GM15510 (cell line): Measurements from ENCODE around the gene RAB3B.

Experiments used
- POLR2A ChIP-seq: IDR thresholded peaks from 3 replicates; pipeline ENCODE4 v1.6.1; 2011; ENCODE audit warnings: borderline replicate concordance; ENCODE audit not compliant: insufficient read length; ENCODE audit errors: extremely low read depth

Gene RAB3B

DNA sequence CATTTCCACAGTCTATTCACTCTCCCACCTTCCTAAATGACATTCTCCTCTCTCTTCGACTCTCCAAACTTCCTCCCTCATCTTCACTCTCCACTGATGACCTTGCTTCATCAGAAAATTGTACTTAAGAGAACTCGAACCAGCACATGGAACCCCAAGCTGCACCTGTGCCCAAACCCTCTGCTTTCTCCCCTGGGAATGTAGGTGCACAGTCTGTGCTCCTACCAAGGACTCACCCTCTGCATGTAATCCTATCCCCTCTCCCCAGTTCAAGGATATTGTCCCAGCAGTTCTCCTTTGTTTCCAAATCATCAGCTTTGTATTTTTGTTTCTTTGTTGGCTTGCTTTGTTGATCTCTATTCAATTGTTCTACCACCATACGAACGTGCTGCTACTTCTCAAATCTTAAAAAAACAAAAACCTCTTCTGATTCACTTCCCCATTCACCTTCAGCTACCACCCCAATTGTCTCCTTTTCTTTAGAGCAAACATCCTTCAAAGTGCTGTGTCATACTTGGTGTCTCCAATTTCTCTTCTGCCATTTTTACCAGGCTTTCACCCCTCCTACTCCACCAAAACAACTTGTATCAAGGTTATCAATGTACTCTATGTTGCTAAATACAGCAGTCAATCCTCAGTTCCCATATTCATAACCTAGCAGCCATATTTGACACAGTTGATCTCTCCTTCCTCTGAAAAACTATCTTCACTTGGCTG lies 26.8 kb downstream of the RAB3B start:
- no peak for TF ChIP-seq POLR2A

DNA sequence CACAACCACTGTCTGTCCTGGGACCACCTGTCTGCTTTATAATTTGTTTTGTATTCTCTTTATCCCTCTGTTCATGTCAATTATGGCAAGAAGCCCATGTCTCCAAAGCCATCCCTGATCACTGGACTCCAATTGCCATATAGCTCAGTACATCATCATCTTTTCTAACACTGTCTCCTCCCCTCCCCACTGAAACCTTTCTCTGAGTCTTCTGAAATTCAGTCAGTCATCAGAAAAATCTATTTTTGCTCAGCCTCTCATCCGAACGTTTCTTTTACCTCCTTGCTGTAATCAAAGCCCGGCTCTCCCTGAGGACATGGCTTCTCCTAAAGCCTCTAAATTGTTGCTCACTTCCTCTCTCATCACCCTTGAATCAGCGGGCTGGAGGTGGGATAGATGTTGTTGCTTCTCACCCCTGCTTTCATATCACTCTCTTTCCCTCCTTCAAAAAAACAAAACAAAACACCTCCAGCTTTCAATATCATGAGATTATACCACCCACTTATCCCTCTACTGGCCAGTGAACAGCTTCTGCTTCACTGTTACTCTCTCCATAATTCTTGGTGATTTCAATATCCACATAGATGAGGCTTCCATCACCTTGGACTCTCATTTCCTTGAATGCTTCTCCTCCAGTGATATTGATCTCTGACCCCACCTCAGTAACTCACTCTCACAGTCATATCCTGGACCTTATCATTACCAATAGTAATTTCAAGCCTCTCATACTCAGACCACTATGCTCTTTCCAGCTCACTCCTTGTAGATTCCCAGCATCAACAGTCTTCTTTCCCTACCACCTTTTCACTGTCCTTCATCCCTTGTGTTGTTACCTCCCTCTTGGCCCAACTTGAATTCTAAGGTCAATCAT lies 27.8 kb downstream of the RAB3B start:
- no peak for TF ChIP-seq POLR2A

DNA sequence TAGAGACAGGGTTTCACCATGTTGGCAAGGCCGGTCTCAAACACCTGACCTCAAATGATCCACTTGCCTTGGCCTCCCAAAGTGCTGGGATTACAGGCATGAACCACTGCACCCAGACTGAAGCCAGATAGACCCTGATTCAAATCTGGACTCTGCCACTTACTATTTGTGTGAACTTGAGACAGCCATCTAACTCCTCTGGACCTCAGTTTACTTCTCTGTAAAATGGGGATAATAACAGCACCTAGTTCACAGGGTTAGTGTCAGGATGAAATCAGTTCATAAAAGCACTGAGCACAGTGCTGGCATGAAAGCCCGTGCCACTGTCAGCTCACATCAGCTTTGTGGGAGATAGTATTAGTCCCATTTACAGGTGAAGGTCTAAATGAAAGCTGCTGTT lies 28.5 kb downstream of the RAB3B start:
- TF ChIP-seq POLR2A = no peak

DNA sequence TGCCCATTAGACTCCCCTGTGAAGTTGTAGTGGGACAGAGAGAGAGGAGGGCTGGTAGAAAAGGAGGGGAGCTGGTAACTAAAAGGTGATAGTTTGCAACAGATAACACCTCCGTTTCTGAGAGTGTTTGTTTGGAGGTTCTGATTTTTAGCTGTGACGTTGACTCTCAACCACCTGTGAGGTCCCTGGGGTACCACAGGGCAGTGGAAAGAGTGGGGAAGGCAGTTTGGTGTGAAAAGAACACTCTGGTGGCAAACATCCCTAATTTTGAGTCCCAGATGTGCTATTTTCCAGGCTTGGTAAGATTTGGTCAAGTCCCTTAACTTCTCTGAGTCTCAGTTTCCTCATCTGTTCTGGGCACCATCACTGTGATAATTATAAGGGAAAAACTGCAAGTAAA lies 29.3 kb downstream of the RAB3B start:
- TF ChIP-seq POLR2A = no peak

DNA sequence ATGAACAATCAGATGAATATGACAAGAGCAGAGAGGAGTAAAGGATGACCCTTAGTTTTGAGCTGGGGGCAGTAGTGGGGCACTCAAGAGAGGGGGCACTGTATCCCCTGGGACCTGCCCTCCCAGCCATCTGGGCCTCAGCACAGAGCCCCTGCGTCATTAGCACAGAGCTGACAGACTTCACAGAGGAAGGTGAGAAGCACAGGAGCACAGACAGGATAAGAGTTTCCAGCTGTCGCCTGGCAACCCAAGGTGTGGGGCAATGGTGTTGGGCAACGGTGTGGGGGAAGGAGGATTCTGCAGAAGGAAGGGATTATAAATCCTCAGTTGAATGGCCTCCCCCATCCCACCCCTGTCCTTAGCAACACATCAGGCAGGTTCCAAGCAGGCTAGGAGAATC lies 30.2 kb downstream of the RAB3B start:
- no peak for TF ChIP-seq POLR2A

DNA sequence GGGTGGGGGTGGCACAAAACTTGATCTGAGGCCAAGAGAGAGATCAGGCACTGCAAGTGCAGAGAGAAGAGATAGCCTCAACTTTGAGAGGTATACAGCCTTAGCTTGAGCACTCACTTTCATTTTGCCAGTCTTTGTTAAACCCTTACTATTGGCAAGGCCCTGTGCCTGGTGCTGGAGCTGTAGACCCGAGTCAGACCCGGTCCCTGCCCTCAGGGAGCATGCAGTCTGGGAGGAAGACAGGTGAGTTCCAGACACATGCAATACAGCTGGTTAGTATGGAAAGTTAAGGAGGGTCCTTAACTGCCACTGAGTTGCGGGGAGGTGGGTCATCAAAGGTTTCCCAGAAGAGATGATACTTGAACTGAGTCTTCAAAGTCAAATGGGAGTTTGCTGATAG lies 31.7 kb downstream of the RAB3B start:
- no peak for TF ChIP-seq POLR2A

DNA sequence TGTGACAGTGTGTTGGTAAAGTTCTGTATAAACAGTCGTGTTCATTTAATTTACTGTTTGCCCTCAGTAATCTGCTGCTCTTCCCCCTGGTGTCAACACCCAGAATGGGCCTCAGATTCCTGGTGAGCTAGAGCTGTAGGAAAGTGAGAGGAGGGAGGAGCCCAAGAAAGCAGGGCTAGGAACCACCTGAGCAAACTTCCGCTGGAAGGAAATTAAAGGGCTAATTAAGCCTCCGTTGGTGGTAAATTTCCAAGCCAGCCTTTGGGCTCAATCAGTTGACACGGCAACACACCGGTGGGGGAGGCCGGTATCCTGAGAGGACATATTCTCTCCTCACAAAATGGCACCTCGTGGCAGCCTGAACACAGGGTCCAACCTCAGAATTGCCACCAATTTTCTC lies 32.9 kb downstream of the RAB3B start:
- no peak for TF ChIP-seq POLR2A

DNA sequence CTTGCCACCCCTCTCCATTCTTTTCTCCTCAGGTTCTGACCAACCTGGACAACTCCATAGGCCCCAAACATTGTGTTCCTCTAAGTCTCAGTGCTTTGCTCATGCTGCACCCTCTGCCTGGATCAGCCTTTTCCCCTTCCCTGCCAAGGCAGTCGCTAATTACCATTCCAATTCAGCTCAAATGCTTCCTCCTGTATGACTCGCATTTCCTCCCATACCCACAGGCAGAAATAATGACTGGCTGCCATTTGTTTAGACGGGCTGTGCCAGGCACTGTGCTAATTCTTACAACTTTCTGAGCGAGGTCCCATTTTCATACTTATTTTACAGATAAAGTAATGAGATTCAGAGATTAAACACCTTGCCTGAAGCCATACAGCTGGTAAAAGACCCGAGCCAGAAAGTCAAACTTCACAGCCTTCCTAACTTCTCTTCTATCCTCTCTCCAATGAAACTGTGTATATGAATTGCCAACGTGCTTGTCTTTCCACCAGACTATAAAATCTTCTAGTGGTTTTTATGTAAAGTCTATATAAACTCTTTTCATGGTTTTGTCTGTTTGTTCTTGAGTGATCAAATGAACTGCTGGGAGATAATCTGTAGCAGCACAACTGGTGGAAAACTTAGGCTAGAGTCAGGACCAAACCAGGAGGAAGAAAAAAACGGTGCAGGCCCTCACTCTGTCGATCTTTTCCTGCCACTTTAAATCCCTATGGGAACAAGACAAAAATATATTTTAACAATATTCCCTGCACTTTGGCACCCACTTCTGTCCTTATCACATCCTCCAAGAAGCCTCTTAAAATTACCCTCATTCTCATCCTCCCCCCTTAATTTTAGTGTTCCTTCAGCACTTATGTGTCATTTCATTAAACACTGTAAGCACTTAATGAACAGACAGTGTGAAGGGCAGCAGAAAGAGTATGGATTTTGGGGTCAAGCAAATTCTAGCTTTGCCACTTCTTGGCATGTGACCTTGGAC lies 33.7 kb downstream of the RAB3B start:
- no peak for TF ChIP-seq POLR2A

DNA sequence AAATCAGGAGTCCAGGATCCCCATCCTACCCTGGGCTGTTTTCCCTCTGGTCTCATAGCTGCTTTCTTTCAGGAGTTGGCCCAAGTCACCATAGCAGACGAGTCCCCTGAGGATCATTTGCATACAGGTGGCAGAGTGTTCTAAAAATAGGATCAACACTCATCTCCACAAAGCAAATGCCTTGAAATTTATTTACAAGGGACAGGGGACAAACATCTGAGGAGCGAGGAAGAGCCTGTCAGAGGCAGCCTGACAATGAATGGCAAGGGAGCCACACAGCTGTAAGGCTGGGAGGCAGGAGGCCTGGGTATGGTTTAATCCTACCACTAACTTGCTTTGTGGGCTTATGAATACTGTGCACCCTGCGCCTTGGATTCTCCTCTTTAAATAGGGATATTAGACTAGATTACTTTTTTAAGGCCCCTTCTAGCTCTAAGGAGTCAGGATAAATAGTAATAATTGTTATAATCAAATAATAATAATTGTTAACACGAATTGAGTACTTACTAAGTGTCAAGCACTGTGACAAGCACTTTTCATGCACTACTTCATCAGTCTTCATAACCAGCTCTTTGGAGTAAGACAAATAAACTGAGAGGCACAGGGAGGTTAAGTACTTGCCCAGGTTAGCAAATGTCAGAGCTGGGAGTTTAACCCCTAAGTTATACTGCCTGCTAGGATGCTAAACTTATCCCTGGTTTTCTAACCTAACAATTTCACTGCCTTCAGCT lies 34.5 kb downstream of the RAB3B start:
- TF ChIP-seq POLR2A = no peak

DNA sequence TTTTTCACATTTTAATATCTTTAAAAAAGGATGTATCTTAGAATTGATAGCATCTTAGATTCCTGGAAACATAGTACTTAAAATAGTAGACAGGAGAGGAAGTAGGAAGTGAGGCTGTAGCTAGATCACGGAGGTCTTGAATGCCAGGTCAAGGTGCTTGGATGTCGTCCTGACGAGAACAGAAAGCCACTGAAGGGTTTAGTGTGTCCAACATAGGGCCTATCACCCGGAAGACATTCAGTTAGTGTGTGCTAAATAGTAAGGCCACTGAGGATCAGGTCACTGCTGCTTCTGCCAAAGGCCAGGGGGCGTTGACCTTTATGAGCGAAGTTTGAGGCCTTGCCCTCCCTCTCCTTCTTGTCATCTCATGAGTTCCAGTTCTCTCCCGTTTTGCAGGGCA lies 35.7 kb downstream of the RAB3B start:
- TF ChIP-seq POLR2A = no peak

DNA sequence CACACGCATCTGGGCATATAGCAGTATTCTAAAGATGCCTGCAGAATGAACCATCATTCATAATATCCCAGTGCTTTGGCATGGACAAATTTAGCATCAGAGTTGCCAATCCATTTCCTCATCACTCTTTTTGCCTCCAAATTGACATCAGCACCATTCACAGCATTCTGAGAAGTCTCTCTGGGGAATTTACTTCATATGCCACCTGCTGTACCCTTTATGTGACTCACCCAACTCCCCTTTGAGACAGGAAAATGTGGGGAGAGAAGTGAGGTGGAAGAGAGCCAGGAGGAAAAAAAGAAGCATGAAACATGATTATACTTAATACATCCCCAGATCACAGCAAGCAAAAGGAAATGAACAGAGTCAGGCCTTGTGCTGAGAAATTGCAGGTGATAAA lies 37.4 kb downstream of the RAB3B start:
- no peak for TF ChIP-seq POLR2A

DNA sequence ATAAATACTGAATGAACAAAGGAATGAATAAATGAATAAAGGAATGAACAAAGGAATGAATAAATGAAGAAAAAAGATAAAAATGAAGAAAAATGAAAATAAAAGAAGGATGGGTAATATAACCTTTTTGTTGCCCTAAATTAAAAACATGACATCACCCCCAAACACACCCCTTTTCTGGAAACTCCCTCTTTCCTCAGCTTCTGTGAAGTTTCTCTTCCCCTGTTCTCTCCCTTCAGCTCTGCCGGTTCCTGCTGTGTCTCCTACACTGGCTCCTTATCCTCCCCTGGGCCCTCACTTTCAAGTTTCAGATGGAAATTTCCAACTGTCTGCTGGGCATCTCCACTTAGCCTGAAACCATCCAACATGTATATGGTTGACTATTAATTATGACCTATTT lies 37.9 kb downstream of the RAB3B start:
- TF ChIP-seq POLR2A = no peak

DNA sequence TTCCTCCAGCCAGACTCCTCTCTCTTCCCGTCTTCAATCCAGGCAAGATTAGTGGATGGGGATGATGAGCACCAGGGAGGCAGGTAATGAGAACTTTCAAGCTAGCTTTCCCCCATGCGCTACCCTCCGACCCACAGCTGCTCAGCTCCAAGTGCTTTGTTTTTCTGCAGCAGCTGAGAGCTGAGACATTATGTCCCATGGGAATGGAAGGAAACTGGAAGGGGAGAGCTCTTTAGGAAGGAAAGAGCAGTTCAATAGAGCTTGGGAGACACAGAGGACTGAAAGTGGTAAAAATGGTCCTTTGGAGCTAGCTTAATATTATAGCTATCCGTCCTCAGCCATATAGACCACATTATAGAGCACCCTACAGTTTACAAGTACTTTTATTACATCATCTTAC lies 39.8 kb downstream of the RAB3B start:
- TF ChIP-seq POLR2A = no peak

DNA sequence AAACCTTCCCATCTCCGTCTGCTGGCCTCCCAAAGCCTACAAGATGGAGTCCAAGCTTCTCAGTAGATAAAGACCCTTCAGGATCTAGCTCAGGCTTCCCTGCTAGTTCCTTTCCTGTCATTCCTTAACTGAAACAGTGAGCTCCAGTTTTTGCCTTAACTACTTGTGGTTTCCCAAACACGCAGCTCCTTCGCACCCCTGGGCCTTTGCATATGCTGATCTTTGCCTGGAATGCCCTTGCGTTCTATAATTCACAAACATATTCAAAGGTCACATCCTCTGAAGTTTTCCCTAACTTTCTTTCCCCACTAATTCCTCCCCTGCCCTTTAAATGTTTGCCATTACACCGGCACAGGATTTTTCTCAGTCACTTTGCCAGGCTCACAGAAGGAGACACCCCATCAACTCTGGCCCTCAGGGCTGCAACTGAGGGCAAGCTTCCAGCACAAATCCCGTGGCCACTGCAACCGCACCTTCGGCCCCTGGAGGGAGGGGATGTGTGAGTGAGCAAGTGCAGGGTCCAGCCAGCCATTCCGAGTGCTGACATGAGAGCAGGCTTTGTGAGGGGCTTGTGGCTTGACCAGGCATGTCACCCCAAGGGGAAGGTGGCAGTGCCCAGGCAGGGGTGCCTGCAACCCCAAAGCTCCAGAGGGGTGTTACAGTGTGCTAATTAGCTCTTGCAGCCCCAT lies 41.3 kb downstream of the RAB3B start:
- no peak for TF ChIP-seq POLR2A
